ENCODE data around the gene TEX48. TPM values are rescaled to one million over a fixed set of nuclear protein-coding genes. Genes with fewer than 3 reads are reported as not detected.

The TEX48 gene
- total and polyA plus RNA-seq, 2 experiments from 2014 or later = not detected

- Histone ChIP-seq H3K4me1 (ENCODE audit: insufficient read depth) (no peaks in the 10 kb centered on the region), H3K79me2 (replicated peaks; ENCODE audit: insufficient read depth) (no peaks in the 10 kb centered on the region), H3K36me3 (ENCODE audit: insufficient read depth) (no peaks in the 10 kb centered on the region), H3K27me3 (ENCODE audit: insufficient read depth) (no peaks in the 10 kb centered on the region), H3K4me2 (no peak overlapping the region), H3F3A (replicated peaks; ENCODE audit: low read depth) (no peaks in the 10 kb centered on the region), H3K9me2 (ENCODE audit: insufficient read depth) (no peaks in the 10 kb centered on the region), H3K27ac (ENCODE audit: low read depth) (no peak overlapping the region), H3K4me3 (no peak overlapping the region), H2AFZ (no peak overlapping the region), H4K20me1 (replicated peaks; ENCODE audit: insufficient read depth) (no peaks in the 10 kb centered on the region)
- H3K27ac Mint-ChIP-seq = no peak overlapping the region
- H3K36me3 Mint-ChIP-seq (ENCODE audit: low read depth) = no peaks in the 10 kb centered on the region
- TF ChIP-seq ZNF331 (CRISPR knock-in tag; IDR thresholded peaks at IDR 0.05; ENCODE audit: low read depth) = no peak
- no peak for TF ChIP-seq NANOG (IDR thresholded peaks at IDR 0.05; ENCODE audit: borderline replicate concordance)
- TF ChIP-seq ZNF462 (CRISPR knock-in tag; IDR thresholded peaks at IDR 0.05) = no peak
- no peak for TF ChIP-seq JUNB (IDR thresholded peaks at IDR 0.05; ENCODE audit: unreplicated experiment)
- no peak for TF ChIP-seq CREB1 (CRISPR knock-in tag; IDR thresholded peaks at IDR 0.05; ENCODE audit: low read depth)
- TF ChIP-seq POLR2AphosphoS5 (IDR thresholded peaks at IDR 0.05; ENCODE audit: low read depth) = no peak
- no peak for TF ChIP-seq CTCF (conservative IDR thresholded peaks at IDR 0.05; ENCODE audit: low read depth in 2 of 2)
- TF ChIP-seq REST (IDR thresholded peaks at IDR 0.05; ENCODE audit: unreplicated experiment) = no peak
- no peak for TF ChIP-seq STAT1 (IDR thresholded peaks at IDR 0.05; ENCODE audit: unreplicated experiment)
- TF ChIP-seq ZNF114 (CRISPR knock-in tag; IDR thresholded peaks at IDR 0.05) = no peak
- no peak for TF ChIP-seq EZH2phosphoT487 (IDR thresholded peaks at IDR 0.05; ENCODE audit: unreplicated experiment)
- TF ChIP-seq EZH2 (IDR thresholded peaks at IDR 0.05; ENCODE audit: low read depth, unreplicated experiment) = no peak
- H3K4me1 Mint-ChIP-seq = peaks cover 6% of the 10 kb centered on the region; the same call in 1 of the 3 replicates
- no peak overlapping the region for H3K4me3 Mint-ChIP-seq
- peaks cover 4% of the 10 kb centered on the region for H3K27me3 Mint-ChIP-seq (ENCODE audit: insufficient read depth, low read depth, poor library complexity)
- H3K9me3 Mint-ChIP-seq = no peaks in the 10 kb centered on the region
- DNase-seq (ENCODE audit: low spot score) (no peak), ATAC-seq (no peak)
Observed at GRCh38 chr9:114701988-114702387, 20.0 kb upstream of the TEX48 start.
